Measurements from ENCODE around the gene ST8SIA2. TPM values are rescaled to one million over a fixed set of nuclear protein-coding genes. Genes with fewer than 3 reads are reported as not detected.

The ST8SIA2 gene
- total and polyA plus RNA-seq, 10 of the 15 experiments (the other 5 are each of a cell fraction or from before 2014, with no cell fraction given), result not detected

- intact Hi-C loops (cut with micrococcal nuclease; ENCODE audit: unreplicated experiment), result no loop called here
- Histone ChIP-seq H4K20me1 (ENCODE audit: control insufficient read depth, insufficient read depth) (no peaks in the 10 kb centered on the region), H3K4me3 (no peak overlapping the region), H3K27ac (ENCODE audit: control insufficient read depth, insufficient read depth) (no peak overlapping the region), H3K9me3 (replicated peaks; ENCODE audit: control insufficient read depth, insufficient read depth, low read length) (no peaks in the 10 kb centered on the region), H3K4me1 (ENCODE audit: control insufficient read depth, insufficient read depth, low read length) (no peaks in the 10 kb centered on the region), H3K27me3 (replicated peaks in 1 of 2; ENCODE audit: control insufficient read depth in 2 of 2, insufficient read depth in 2 of 2, low read length in 1 of 2) (peaks cover 0 to 1% of the 10 kb centered on the region in 2 experiments; a peak in 1 of 4 replicates), H3K79me2 (ENCODE audit: control insufficient read depth, insufficient read depth, low read length) (no peaks in the 10 kb centered on the region), H2AFZ (ENCODE audit: control insufficient read depth, low read depth, low read length) (no peak overlapping the region), H3K36me3 (ENCODE audit: control insufficient read depth in 2 of 2, insufficient read depth in 2 of 2, low read length in 1 of 2) (no peaks in the 10 kb centered on the region), H3K4me2 (ENCODE audit: control insufficient read depth, insufficient read depth) (no peak overlapping the region), H3K9ac (ENCODE audit: control insufficient read depth, insufficient read depth, low read length) (no peak overlapping the region)
- ChIA-PET CTCF (no interaction called here), RAD21 (ENCODE audit: unreplicated experiment) (no interaction called here), SMC1A (ENCODE audit: uncharacterized antibody, unreplicated experiment) (no interaction called here), POLR2A (no interaction called here)
- FAIRE-seq (no peak), DNase-seq (ENCODE audit: low read depth, low spot score) (no peak), ATAC-seq (no peak)
- WGBS (ENCODE audit: insufficient coverage, insufficient replicate concordance, low lambda C conversion rate, missing lambda C conversion rate), result 0% methylated on average over 4 of the region's 4 CpGs
- no TSS peak for BruUV-seq (replicated peaks)
- in situ Hi-C loops (cut with MboI), result no loop called here
- TF ChIP-seq MYB (IDR thresholded peaks at IDR 0.05; ENCODE audit: borderline replicate concordance, low read depth, low read length), result no peak
- no peak for TF ChIP-seq REST (IDR thresholded peaks at IDR 0.05; ENCODE audit: low read depth, low read length)
- no peak for TF ChIP-seq STAT1 (conservative IDR thresholded peaks at IDR 0.05)
- no peak for TF ChIP-seq CHD1 (IDR thresholded peaks at IDR 0.05; ENCODE audit: low read depth, low read length)
- TF ChIP-seq SPI1 (IDR thresholded peaks at IDR 0.05; ENCODE audit: borderline replicate concordance, insufficient read depth, low read depth, low read length), result no peak
- TF ChIP-seq NFIC (IDR thresholded peaks at IDR 0.05; ENCODE audit: low read depth, low read length), result no peak
- no peak for TF ChIP-seq BCL11A (IDR thresholded peaks at IDR 0.05; ENCODE audit: low read depth, low read length)
- no peak for TF ChIP-seq PAX5 (IDR thresholded peaks at IDR 0.05; ENCODE audit: borderline replicate concordance, low read depth, low read length)
- TF ChIP-seq SUZ12 (IDR thresholded peaks at IDR 0.05; ENCODE audit: unreplicated experiment), result no peak
- no peak for TF ChIP-seq ZNF384 (IDR thresholded peaks at IDR 0.05; ENCODE audit: borderline replicate concordance, low read depth, low read length)
- TF ChIP-seq E4F1 (IDR thresholded peaks at IDR 0.05; ENCODE audit: borderline replicate concordance, partially characterized antibody), result no peak
- TF ChIP-seq HSF1 (IDR thresholded peaks at IDR 0.05; ENCODE audit: low read depth, low read length), result no peak
- no peak for TF ChIP-seq PRDM15 (CRISPR knock-in tag; IDR thresholded peaks at IDR 0.05)
Observed at GRCh38 chr15:92480361-92480760, 86.7 kb downstream of the ST8SIA2 start.
